Activated naive CD4-positive, alpha-beta T cell treated with anti-CD3 and anti-CD28 coated beads, Interleukin-2, amount 10 ng/mL, durations not matched to agents 7 days and 5 days (primary cell): ENCODE measurements around the gene UIMC1.

Experiments used
- CTCF ChIA-PET: fragments of 350-600 bp; sonication (Branson Sonifier 250); formaldehyde crosslinking; loops from one replicate; lab custom pipeline; 2021; ENCODE audit warnings: antibody characterized with exemption; lab: Charles Lee
- DNase-seq: peaks from one replicate; pipeline ENCODE4 v3.0.0-alpha.2; 2020
- H3K27ac Mint-ChIP-seq: one replicate; pipeline ENCODE4 v1.8.0; 2021; ENCODE audit warnings: mild to moderate bottlenecking, moderate library complexity, mixed read lengths
- H3K27me3 Mint-ChIP-seq: one replicate; pipeline ENCODE4 v1.8.0; 2021; ENCODE audit warnings: mild to moderate bottlenecking, mixed read lengths
- H3K36me3 Mint-ChIP-seq: one replicate; pipeline ENCODE4 v1.8.0; 2021; ENCODE audit warnings: mixed read lengths
- H3K4me1 Mint-ChIP-seq: one replicate; pipeline ENCODE4 v1.8.0; 2021; ENCODE audit warnings: mixed read lengths
- H3K4me3 Mint-ChIP-seq: one replicate; pipeline ENCODE4 v1.8.0; 2021; ENCODE audit warnings: mild to moderate bottlenecking, moderate library complexity, mixed read lengths
- H3K9me3 Mint-ChIP-seq: one replicate; pipeline ENCODE4 v1.8.0; 2021; ENCODE audit warnings: mixed read lengths

The UIMC1 gene

GRCh38 chr5:176921714-176922113, 84.9 kb downstream of the UIMC1 start:
- no peak overlapping the region for H3K4me3 Mint-ChIP-seq
- H3K9me3 Mint-ChIP-seq, result no peaks in the 10 kb centered on the region
- H3K27me3 Mint-ChIP-seq, result no peaks in the 10 kb centered on the region
- CTCF ChIA-PET, result no interaction called here
- no peak overlapping the region for H3K27ac Mint-ChIP-seq
- no peaks in the 10 kb centered on the region for H3K4me1 Mint-ChIP-seq
- no peak for DNase-seq
- peaks cover 16% of the 10 kb centered on the region for H3K36me3 Mint-ChIP-seq

- Mint-ChIP-seq H3K27ac (no peak overlapping the region), H3K4me3 (no peak overlapping the region), H3K9me3 (no peaks in the 10 kb centered on the region), H3K27me3 (no peaks in the 10 kb centered on the region), H3K36me3 (peaks cover 14% of the 10 kb centered on the region), H3K4me1 (no peaks in the 10 kb centered on the region)
- CTCF ChIA-PET, result no interaction called here
- no peak for DNase-seq
Measured at GRCh38 chr5:176918613-176919012, 88.0 kb downstream of the UIMC1 start.

- no peak overlapping the region for H3K27ac Mint-ChIP-seq
- CTCF ChIA-PET, result no interaction called here
- H3K4me1 Mint-ChIP-seq, result no peaks in the 10 kb centered on the region
- H3K36me3 Mint-ChIP-seq, result peaks cover 19% of the 10 kb centered on the region
- no peak for DNase-seq
- no peaks in the 10 kb centered on the region for H3K9me3 Mint-ChIP-seq
- no peak overlapping the region for H3K4me3 Mint-ChIP-seq
- no peaks in the 10 kb centered on the region for H3K27me3 Mint-ChIP-seq
Measured at GRCh38 chr5:176916337-176916736, 90.2 kb downstream of the UIMC1 start.

GRCh38 chr5:176915906-176916305, 90.7 kb downstream of the UIMC1 start:
- no peak for DNase-seq
- H3K9me3 Mint-ChIP-seq, result no peaks in the 10 kb centered on the region
- H3K36me3 Mint-ChIP-seq, result peaks cover 20% of the 10 kb centered on the region
- no peaks in the 10 kb centered on the region for H3K4me1 Mint-ChIP-seq
- H3K27me3 Mint-ChIP-seq, result no peaks in the 10 kb centered on the region
- CTCF ChIA-PET, result interaction anchor here (0.6 kb wide), 1 partner anchor 104 kb away, joined by 3 read pairs; no protein-coding TSS in a partner anchor
- no peak overlapping the region for H3K4me3 Mint-ChIP-seq
- no peak overlapping the region for H3K27ac Mint-ChIP-seq

- Mint-ChIP-seq H3K27ac (no peak overlapping the region), H3K9me3 (no peaks in the 10 kb centered on the region), H3K4me3 (no peak overlapping the region), H3K36me3 (peaks cover 22% of the 10 kb centered on the region), H3K27me3 (no peaks in the 10 kb centered on the region), H3K4me1 (no peaks in the 10 kb centered on the region)
- CTCF ChIA-PET, result no interaction called here
- no peak for DNase-seq
Measured at GRCh38 chr5:176912115-176912514, 94.5 kb downstream of the UIMC1 start.

- no peak overlapping the region for H3K4me3 Mint-ChIP-seq
- no peaks in the 10 kb centered on the region for H3K9me3 Mint-ChIP-seq
- DNase-seq, result no peak
- no peak overlapping the region for H3K27ac Mint-ChIP-seq
- CTCF ChIA-PET, result interaction anchor here (2.0 kb wide), 2 partner anchors 163 to 248 kb away, joined by 4 to 10 read pairs; no protein-coding TSS in a partner anchor
- peaks cover 39% of the 10 kb centered on the region for H3K36me3 Mint-ChIP-seq
- no peaks in the 10 kb centered on the region for H3K4me1 Mint-ChIP-seq
- no peaks in the 10 kb centered on the region for H3K27me3 Mint-ChIP-seq
Measured at GRCh38 chr5:176908675-176909368, 97.8 kb downstream of the UIMC1 start.

- no peak for DNase-seq
- peaks cover 50% of the 10 kb centered on the region for H3K36me3 Mint-ChIP-seq
- no peak overlapping the region for H3K27ac Mint-ChIP-seq
- CTCF ChIA-PET, result no interaction called here
- H3K9me3 Mint-ChIP-seq, result no peaks in the 10 kb centered on the region
- H3K27me3 Mint-ChIP-seq, result no peaks in the 10 kb centered on the region
- H3K4me3 Mint-ChIP-seq, result no peak overlapping the region
- peaks cover 1% of the 10 kb centered on the region for H3K4me1 Mint-ChIP-seq
Measured at GRCh38 chr5:176906796-176907195, 99.8 kb downstream of the UIMC1 start.

GRCh38 chr5:176906126-176906525, 100.5 kb downstream of the UIMC1 start:
- DNase-seq, result no peak
- Mint-ChIP-seq H3K27me3 (no peaks in the 10 kb centered on the region), H3K4me1 (peaks cover 3% of the 10 kb centered on the region), H3K36me3 (peaks cover 47% of the 10 kb centered on the region), H3K27ac (no peak overlapping the region), H3K9me3 (no peaks in the 10 kb centered on the region), H3K4me3 (no peak overlapping the region)
- CTCF ChIA-PET, result no interaction called here

GRCh38 chr5:176904276-176904675, 102.3 kb downstream of the UIMC1 start:
- Mint-ChIP-seq H3K4me3 (no peak overlapping the region), H3K4me1 (peaks cover 16% of the 10 kb centered on the region), H3K36me3 (peaks cover 50% of the 10 kb centered on the region), H3K27me3 (no peaks in the 10 kb centered on the region), H3K27ac (no peak overlapping the region), H3K9me3 (no peaks in the 10 kb centered on the region)
- CTCF ChIA-PET, result no interaction called here
- no peak for DNase-seq

GRCh38 chr5:176902911-176903664, 103.5 kb downstream of the UIMC1 start:
- Mint-ChIP-seq H3K27ac (no peak overlapping the region), H3K9me3 (no peaks in the 10 kb centered on the region), H3K4me3 (no peak overlapping the region), H3K36me3 (peaks cover 46% of the 10 kb centered on the region), H3K27me3 (no peaks in the 10 kb centered on the region), H3K4me1 (peaks cover 22% of the 10 kb centered on the region)
- CTCF ChIA-PET, result interaction anchor here (0.6 to 2.3 kb wide), 2 partner anchors 238 to 242 kb away, joined by 3 to 8 read pairs; no protein-coding TSS in a partner anchor
- DNase-seq, result no peak

GRCh38 chr5:176902102-176902814, 104.3 kb downstream of the UIMC1 start:
- Mint-ChIP-seq H3K4me1 (peaks cover 24% of the 10 kb centered on the region), H3K4me3 (no peak overlapping the region), H3K27me3 (peaks cover 7% of the 10 kb centered on the region), H3K36me3 (peaks cover 41% of the 10 kb centered on the region), H3K9me3 (no peaks in the 10 kb centered on the region), H3K27ac (no peak overlapping the region)
- no peak for DNase-seq
- CTCF ChIA-PET, result interaction anchor here (2.3 kb wide), 1 partner anchor 241 kb away, joined by 8 read pairs; no protein-coding TSS in a partner anchor

- Mint-ChIP-seq H3K27ac (no peak overlapping the region), H3K9me3 (no peaks in the 10 kb centered on the region), H3K27me3 (peaks cover 7% of the 10 kb centered on the region), H3K4me3 (no peak overlapping the region), H3K36me3 (peaks cover 34% of the 10 kb centered on the region), H3K4me1 (peaks cover 27% of the 10 kb centered on the region)
- CTCF ChIA-PET, result interaction anchor here (2.3 kb wide), 1 partner anchor 241 kb away, joined by 8 read pairs; no protein-coding TSS in a partner anchor
- DNase-seq, result no peak
Measured at GRCh38 chr5:176901260-176902101, 105.1 kb downstream of the UIMC1 start.

- H3K27me3 Mint-ChIP-seq, result peaks cover 7% of the 10 kb centered on the region
- CTCF ChIA-PET, result interaction anchor here (2.3 kb wide), 1 partner anchor 240 kb away, joined by 8 read pairs; no protein-coding TSS in a partner anchor
- H3K27ac Mint-ChIP-seq, result no peak overlapping the region
- DNase-seq, result no peak
- peaks cover 34% of the 10 kb centered on the region for H3K36me3 Mint-ChIP-seq
- H3K4me3 Mint-ChIP-seq, result no peak overlapping the region
- H3K9me3 Mint-ChIP-seq, result no peaks in the 10 kb centered on the region
- peaks cover 34% of the 10 kb centered on the region for H3K4me1 Mint-ChIP-seq
Measured at GRCh38 chr5:176900780-176901204, 105.8 kb downstream of the UIMC1 start.
